Lower leg skin (tissue), 3 donors: ENCODE measurements around the gene HS6ST3.

Source experiments
- CTCF ChIP-seq, 3 donors: fragments of 450-650 bp; IDR thresholded peaks; one replicate each; pipeline ENCODE4 v1.5.1; 2016; ENCODE audit warnings: antibody characterized with exemption in 3 of 3, mild to moderate bottlenecking in 3 of 3, moderate library complexity in 2 of 3
- POLR2A ChIP-seq, 2 donors: fragments of 450-650 bp; IDR thresholded peaks; one replicate each; pipeline ENCODE4 v1.6.1; 2016 to 2017; ENCODE audit warnings: antibody characterized with exemption in 2 of 2, mild to moderate bottlenecking in 1 of 2, moderate library complexity in 1 of 2

GRCh38 chr13:96216543-96216942, 126.6 kb downstream of the HS6ST3 start:
- TF ChIP-seq CTCF (IDR thresholded peaks at IDR 0.05) (no peak), POLR2A (IDR thresholded peaks at IDR 0.05) (no peak)
